Osteocyte (in vitro differentiated cells): ENCODE results near the gene RAMACL. TPM values are rescaled to one million over a fixed set of nuclear protein-coding genes. Genes with fewer than 3 reads are reported as not detected.

Source experiments
- DNase-seq: peaks from one replicate; pipeline ENCODE4 v3.0.0; 2021; ENCODE audit warnings: mixed read lengths; ENCODE audit not compliant: unreplicated experiment; ENCODE audit errors: extremely low spot score
- H3K27ac Mint-ChIP-seq: one replicate; pipeline ENCODE4 v1.8.0; 2021; ENCODE audit warnings: mild to moderate bottlenecking, mixed read lengths; ENCODE audit not compliant: unreplicated experiment
- H3K27me3 Mint-ChIP-seq: one replicate; pipeline ENCODE4 v1.8.0; 2021; ENCODE audit warnings: mixed read lengths; ENCODE audit not compliant: unreplicated experiment
- H3K36me3 Mint-ChIP-seq: one replicate; pipeline ENCODE4 v1.8.0; 2021; ENCODE audit warnings: mixed read lengths; ENCODE audit not compliant: unreplicated experiment
- H3K4me1 Mint-ChIP-seq: one replicate; pipeline ENCODE4 v1.8.0; 2021; ENCODE audit warnings: mixed read lengths; ENCODE audit not compliant: unreplicated experiment
- H3K4me3 Mint-ChIP-seq: one replicate; pipeline ENCODE4 v1.8.0; 2021; ENCODE audit warnings: mild to moderate bottlenecking, moderate library complexity, mixed read lengths; ENCODE audit not compliant: unreplicated experiment
- H3K9me3 Mint-ChIP-seq: one replicate; pipeline ENCODE4 v1.8.0; 2021; ENCODE audit warnings: mixed read lengths; ENCODE audit not compliant: unreplicated experiment
- total RNA-seq: library from RNA; stranded (reverse); gene quantifications from 2 replicates; pipeline ENCODE4 v1.2.1, GENCODE V29; 2021
- TF ChIP-seq, protein P1 (sequence below): fragments of 200-600 bp; sonication (generic); IDR thresholded peaks from 2 replicates; pipeline ENCODE4 v1.5.0; 2021; ENCODE audit warnings: antibody characterized with exemption, mild to moderate bottlenecking, moderate library complexity

The RAMACL gene
- total RNA-seq, 1 donor from 2014 or later = 3.6 TPM

DNA sequence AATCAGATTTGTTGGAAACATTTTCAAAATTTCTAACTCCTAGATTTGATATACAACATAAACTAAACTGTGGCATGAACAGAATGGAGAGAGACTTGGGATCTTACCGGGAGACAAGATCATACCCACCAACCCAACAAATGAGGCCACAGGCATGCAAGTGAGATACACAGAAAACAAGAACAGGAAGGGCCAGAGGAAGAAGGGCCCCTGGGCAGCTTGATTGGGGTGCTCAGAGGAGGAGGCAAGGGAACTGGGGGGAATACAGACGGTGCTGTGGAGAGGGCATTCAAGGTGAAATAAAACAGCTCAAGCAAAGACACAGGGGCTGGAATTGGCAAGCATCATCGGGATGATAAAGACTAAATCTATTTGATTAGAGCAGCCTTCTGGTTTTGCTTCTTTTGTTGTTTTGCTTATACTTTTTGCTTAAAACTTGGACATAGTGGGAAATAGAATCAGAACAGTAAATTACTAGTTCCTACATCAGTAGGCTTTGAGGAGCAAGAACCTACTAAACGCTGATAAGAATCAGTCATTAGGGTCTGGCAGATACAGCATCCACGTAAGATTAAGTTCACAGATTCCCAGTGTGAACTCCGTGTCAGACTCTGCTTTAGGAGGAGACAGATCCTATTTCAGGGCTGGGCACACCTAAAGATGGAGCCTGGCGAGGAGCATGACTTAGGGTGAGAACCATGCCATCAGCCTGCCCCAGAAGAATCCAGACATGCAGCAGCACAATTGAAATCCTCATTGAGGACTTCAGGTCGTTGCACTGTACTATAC lies 3.5 kb upstream of the RAMACL start:
- H3K36me3 Mint-ChIP-seq = peaks cover 6% of the 10 kb centered on the region
- H3K4me1 Mint-ChIP-seq = peaks cover 67% of the 10 kb centered on the region
- peak; percentile 62 for DNase-seq
- TF ChIP-seq, protein P1, sequence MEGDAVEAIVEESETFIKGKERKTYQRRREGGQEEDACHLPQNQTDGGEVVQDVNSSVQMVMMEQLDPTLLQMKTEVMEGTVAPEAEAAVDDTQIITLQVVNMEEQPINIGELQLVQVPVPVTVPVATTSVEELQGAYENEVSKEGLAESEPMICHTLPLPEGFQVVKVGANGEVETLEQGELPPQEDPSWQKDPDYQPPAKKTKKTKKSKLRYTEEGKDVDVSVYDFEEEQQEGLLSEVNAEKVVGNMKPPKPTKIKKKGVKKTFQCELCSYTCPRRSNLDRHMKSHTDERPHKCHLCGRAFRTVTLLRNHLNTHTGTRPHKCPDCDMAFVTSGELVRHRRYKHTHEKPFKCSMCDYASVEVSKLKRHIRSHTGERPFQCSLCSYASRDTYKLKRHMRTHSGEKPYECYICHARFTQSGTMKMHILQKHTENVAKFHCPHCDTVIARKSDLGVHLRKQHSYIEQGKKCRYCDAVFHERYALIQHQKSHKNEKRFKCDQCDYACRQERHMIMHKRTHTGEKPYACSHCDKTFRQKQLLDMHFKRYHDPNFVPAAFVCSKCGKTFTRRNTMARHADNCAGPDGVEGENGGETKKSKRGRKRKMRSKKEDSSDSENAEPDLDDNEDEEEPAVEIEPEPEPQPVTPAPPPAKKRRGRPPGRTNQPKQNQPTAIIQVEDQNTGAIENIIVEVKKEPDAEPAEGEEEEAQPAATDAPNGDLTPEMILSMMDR = no peak
- H3K27ac Mint-ChIP-seq = peak overlapping the region; percentile 79
- no peaks in the 10 kb centered on the region for H3K9me3 Mint-ChIP-seq
- H3K27me3 Mint-ChIP-seq = no peaks in the 10 kb centered on the region
- no peak overlapping the region for H3K4me3 Mint-ChIP-seq

DNA sequence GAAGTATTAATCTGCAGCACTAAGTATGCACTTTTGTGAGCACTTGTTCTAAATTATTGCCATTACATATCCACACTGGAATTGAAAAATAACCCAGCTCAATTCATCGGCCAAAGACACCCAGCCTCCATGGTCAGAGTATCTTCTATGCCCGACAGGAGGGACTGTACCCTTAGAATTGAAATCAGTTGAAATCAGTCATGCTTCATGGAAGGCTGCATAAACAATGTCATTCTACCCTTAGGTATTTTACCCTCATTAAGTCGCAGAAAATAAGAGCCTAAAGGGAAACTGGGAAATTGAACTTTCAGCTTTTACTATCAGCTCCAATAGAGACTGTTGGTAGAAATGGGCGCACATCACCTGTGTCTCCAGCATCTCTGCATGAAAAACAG lies 2.9 kb upstream of the RAMACL start:
- H3K36me3 Mint-ChIP-seq = peaks cover 6% of the 10 kb centered on the region
- H3K4me3 Mint-ChIP-seq = no peak overlapping the region
- TF ChIP-seq, protein P1 = peak; percentile 8
- no peak for DNase-seq
- peak overlapping the region; percentile 79 for H3K27ac Mint-ChIP-seq
- H3K4me1 Mint-ChIP-seq = peaks cover 65% of the 10 kb centered on the region
- H3K9me3 Mint-ChIP-seq = no peaks in the 10 kb centered on the region
- no peaks in the 10 kb centered on the region for H3K27me3 Mint-ChIP-seq

DNA sequence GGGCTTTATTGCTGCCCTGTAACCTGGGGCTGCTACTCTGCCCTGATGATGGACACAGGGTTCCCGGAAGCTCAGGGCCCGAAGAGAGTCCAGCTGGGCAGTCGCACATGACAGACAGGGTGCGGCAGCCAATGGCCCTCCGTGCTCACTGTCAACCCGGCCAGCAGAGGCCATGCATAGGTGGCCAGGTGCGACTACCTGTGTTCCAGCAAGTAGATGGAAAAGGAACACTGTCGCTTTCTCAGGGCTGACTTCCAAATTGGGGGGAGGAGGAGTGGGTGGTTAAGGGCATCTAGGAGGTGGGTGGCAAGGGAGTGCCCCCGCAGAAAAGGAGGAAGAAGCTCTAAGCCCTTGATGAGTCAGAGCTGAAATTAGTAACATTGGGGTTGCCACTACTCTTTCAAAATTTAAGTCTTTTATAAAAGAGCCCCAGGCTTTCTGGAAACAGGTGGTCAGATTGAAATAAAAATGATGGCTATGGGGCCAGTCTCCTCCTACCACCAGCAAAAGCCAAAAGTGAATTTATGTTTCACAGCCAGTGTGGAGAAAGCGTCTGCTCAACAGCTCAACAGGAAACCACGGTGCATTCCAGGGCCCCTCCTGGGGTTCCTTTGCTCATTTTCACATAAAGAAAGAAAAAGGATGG lies 2.3 kb upstream of the RAMACL start:
- Mint-ChIP-seq H3K9me3 (no peaks in the 10 kb centered on the region), H3K4me1 (peaks cover 63% of the 10 kb centered on the region), H3K36me3 (peaks cover 8% of the 10 kb centered on the region), H3K27ac (peak overlapping the region; percentile 79), H3K4me3 (no peak overlapping the region), H3K27me3 (no peaks in the 10 kb centered on the region)
- peak; percentile 75 for DNase-seq
- TF ChIP-seq, protein P1 = no peak

DNA sequence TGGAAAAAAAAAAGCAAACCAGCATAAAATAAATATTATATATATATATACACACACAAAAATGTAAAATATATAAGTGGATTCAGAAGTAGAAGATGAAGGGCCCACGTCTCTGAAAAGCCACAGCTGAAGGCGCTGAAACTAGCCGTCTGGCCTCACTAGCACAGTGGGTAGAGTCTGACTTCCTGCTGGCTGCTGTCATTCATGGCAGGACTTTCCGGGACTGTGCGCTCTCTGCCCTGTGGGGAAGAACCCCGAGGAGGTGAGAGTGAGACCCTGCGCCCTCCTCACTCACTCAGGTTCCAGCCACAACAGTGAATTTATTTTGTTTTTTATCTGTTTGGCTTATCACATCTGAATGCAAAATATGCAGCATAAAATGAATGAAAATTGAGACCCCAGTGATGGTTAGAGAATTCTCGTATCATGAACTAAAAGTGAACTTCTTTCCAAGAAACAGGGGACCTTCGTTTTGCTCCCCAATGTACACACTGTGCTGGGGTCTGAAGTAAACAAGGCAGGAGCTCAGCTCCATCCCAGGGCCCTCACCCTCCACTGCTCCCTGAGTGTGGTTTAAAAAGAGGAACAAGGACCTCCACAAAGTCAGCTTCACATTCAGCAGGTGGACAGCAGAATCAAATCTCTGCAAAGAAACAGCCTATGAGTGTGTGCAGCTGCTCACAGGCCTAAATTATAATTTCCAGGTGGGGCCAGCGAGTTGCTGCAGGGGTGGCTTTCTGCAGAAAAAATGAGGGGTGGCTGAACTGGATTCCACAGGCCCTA lies 1.3 kb upstream of the RAMACL start:
- peaks cover 8% of the 10 kb centered on the region for H3K36me3 Mint-ChIP-seq
- H3K9me3 Mint-ChIP-seq = no peaks in the 10 kb centered on the region
- no peaks in the 10 kb centered on the region for H3K27me3 Mint-ChIP-seq
- H3K4me3 Mint-ChIP-seq = no peak overlapping the region
- peak; percentile 76 for DNase-seq
- H3K4me1 Mint-ChIP-seq = peaks cover 60% of the 10 kb centered on the region
- H3K27ac Mint-ChIP-seq = peak overlapping the region; percentile 79
- TF ChIP-seq, protein P1 = no peak
